Astrocyte of the cerebellum (primary cell): ENCODE results near the gene RRP1.

Experiments
- DNase-seq: peaks from one replicate; pipeline ENCODE4 v3.0.0-alpha.2; 2011; ENCODE audit warnings: low read depth
- H3K4me3 ChIP-seq: 2 replicates; pipeline ENCODE4 v1.5.1; 2011; ENCODE audit warnings: mild to moderate bottlenecking, low read depth, low read length, moderate library complexity
- CTCF ChIP-seq: IDR thresholded peaks from 2 replicates; pipeline ENCODE4 v1.5.1; 2012; ENCODE audit warnings: low read length, low read depth, moderate library complexity, mild to moderate bottlenecking; ENCODE audit errors: missing control alignments
- in situ Hi-C: cut with HindIII; loops from 2 replicates; pipeline ENCODE4 v1.10.0; 2017; ENCODE audit warnings: low sequenced_read_pairs

Gene RRP1

GRCh38 chr21:43851593-43851992 is 62.2 kb downstream of the RRP1 start:
- no peak for TF ChIP-seq CTCF
- H3K4me3 ChIP-seq, result no peak overlapping the region
- no peak for DNase-seq
- in situ Hi-C loops, result loop anchor here (25.0 kb wide), 1 partner anchor 89 kb away; no protein-coding TSS in a partner anchor

GRCh38 chr21:43853851-43854772 is 64.7 kb downstream of the RRP1 start:
- no peak for TF ChIP-seq CTCF
- DNase-seq, result no peak
- no peak overlapping the region for H3K4me3 ChIP-seq
- in situ Hi-C loops, result loop anchor here (25.0 kb wide), 1 partner anchor 92 kb away; no protein-coding TSS in a partner anchor
